ENCODE measurements around the gene COX7C.

The COX7C gene

GRCh38 chr5:86613455-86613854 is 4.3 kb upstream of the COX7C start:
- no peak overlapping the region for H3K4me3 ChIP-seq
- TF ChIP-seq EZH2 (IDR thresholded peaks at IDR 0.05) = no peak
- no peak for TF ChIP-seq POLR2AphosphoS5 (IDR thresholded peaks at IDR 0.05; ENCODE audit: borderline replicate concordance, low read depth, low read length)
- TF ChIP-seq FOXP2 (optimal IDR thresholded peaks at IDR 0.05; ENCODE audit: control extremely low read depth, extremely low read length, insufficient read depth) = no peak
- no peaks in the 10 kb centered on the region for H3K36me3 ChIP-seq (ENCODE audit: insufficient read depth, low read length)
- no peak overlapping the region for H3K27ac ChIP-seq
- no peaks in the 10 kb centered on the region for H3K9me3 ChIP-seq (ENCODE audit: low read depth, low read length)
- DNase-seq (ENCODE audit: low read depth, low spot score) = no peak
- H3K9ac ChIP-seq (ENCODE audit: insufficient read length) = no peak overlapping the region

GRCh38 chr5:86617309-86617755 is 409 bp upstream of the COX7C start:
- Histone ChIP-seq H3K4me3 (peak overlapping the region; percentile 95), H3K27ac (peak overlapping the region; percentile 72; the same call in 1 of the 2 replicates), H3K36me3 (ENCODE audit: insufficient read depth, low read length) (peaks cover 36% of the 10 kb centered on the region), H3K9ac (ENCODE audit: insufficient read length) (peak overlapping the region; percentile 58), H3K9me3 (ENCODE audit: low read depth, low read length) (no peaks in the 10 kb centered on the region)
- TF ChIP-seq POLR2AphosphoS5 (IDR thresholded peaks at IDR 0.05; ENCODE audit: borderline replicate concordance, low read depth, low read length) (no peak), FOXP2 (optimal IDR thresholded peaks at IDR 0.05; ENCODE audit: control extremely low read depth, extremely low read length, insufficient read depth) (no peak), EZH2 (IDR thresholded peaks at IDR 0.05) (no peak)
- DNase-seq (ENCODE audit: low read depth, low spot score) = no peak

GRCh38 chr5:86623785-86624483 is 6.2 kb downstream of the COX7C start:
- Histone ChIP-seq H3K9ac (ENCODE audit: insufficient read length) (no peak overlapping the region), H3K36me3 (ENCODE audit: insufficient read depth, low read length) (peaks cover 37% of the 10 kb centered on the region), H3K27ac (no peak overlapping the region), H3K9me3 (ENCODE audit: low read depth, low read length) (no peaks in the 10 kb centered on the region), H3K4me3 (no peak overlapping the region)
- no peak for TF ChIP-seq EZH2 (IDR thresholded peaks at IDR 0.05)
- no peak; the same call in 1 of the 2 replicates for TF ChIP-seq POLR2AphosphoS5 (IDR thresholded peaks at IDR 0.05; ENCODE audit: borderline replicate concordance, low read depth, low read length)
- TF ChIP-seq FOXP2 (optimal IDR thresholded peaks at IDR 0.05; ENCODE audit: control extremely low read depth, extremely low read length, insufficient read depth) = no peak
- DNase-seq (ENCODE audit: low read depth, low spot score) = no peak

GRCh38 chr5:86625148-86625547 is 7.4 kb downstream of the COX7C start:
- H3K9ac ChIP-seq (ENCODE audit: insufficient read length) = no peak overlapping the region
- H3K27ac ChIP-seq = no peak overlapping the region; the same call in 1 of the 2 replicates
- H3K36me3 ChIP-seq (ENCODE audit: insufficient read depth, low read length) = peaks cover 25% of the 10 kb centered on the region
- DNase-seq (ENCODE audit: low read depth, low spot score) = no peak
- TF ChIP-seq FOXP2 (optimal IDR thresholded peaks at IDR 0.05; ENCODE audit: control extremely low read depth, extremely low read length, insufficient read depth) = no peak
- TF ChIP-seq EZH2 (IDR thresholded peaks at IDR 0.05) = no peak
- TF ChIP-seq POLR2AphosphoS5 (IDR thresholded peaks at IDR 0.05; ENCODE audit: borderline replicate concordance, low read depth, low read length) = no peak
- no peak overlapping the region for H3K4me3 ChIP-seq
- H3K9me3 ChIP-seq (ENCODE audit: low read depth, low read length) = no peaks in the 10 kb centered on the region

- Histone ChIP-seq H3K9me3 (ENCODE audit: low read depth, low read length) (no peaks in the 10 kb centered on the region), H3K4me3 (no peak overlapping the region), H3K36me3 (ENCODE audit: insufficient read depth, low read length) (peaks cover 15% of the 10 kb centered on the region), H3K9ac (ENCODE audit: insufficient read length) (no peak overlapping the region), H3K27ac (no peak overlapping the region)
- TF ChIP-seq FOXP2 (optimal IDR thresholded peaks at IDR 0.05; ENCODE audit: control extremely low read depth, extremely low read length, insufficient read depth) = no peak
- TF ChIP-seq EZH2 (IDR thresholded peaks at IDR 0.05) = no peak
- TF ChIP-seq POLR2AphosphoS5 (IDR thresholded peaks at IDR 0.05; ENCODE audit: borderline replicate concordance, low read depth, low read length) = no peak
- DNase-seq (ENCODE audit: low read depth, low spot score) = no peak
Measured at GRCh38 chr5:86626149-86626548, 8.4 kb downstream of the COX7C start.

GRCh38 chr5:86631165-86631564 is 13.4 kb downstream of the COX7C start:
- TF ChIP-seq POLR2AphosphoS5 (IDR thresholded peaks at IDR 0.05; ENCODE audit: borderline replicate concordance, low read depth, low read length) = no peak
- TF ChIP-seq EZH2 (IDR thresholded peaks at IDR 0.05) = no peak
- TF ChIP-seq FOXP2 (optimal IDR thresholded peaks at IDR 0.05; ENCODE audit: control extremely low read depth, extremely low read length, insufficient read depth) = no peak
- no peak overlapping the region for H3K4me3 ChIP-seq

GRCh38 chr5:86640998-86641397 is 23.3 kb downstream of the COX7C start:
- Histone ChIP-seq H3K9me3 (ENCODE audit: low read depth, low read length) (no peaks in the 10 kb centered on the region), H3K27ac (no peak overlapping the region), H3K36me3 (ENCODE audit: insufficient read depth, low read length) (no peaks in the 10 kb centered on the region), H3K4me3 (no peak overlapping the region), H3K9ac (ENCODE audit: insufficient read length) (no peak overlapping the region)
- TF ChIP-seq EZH2 (IDR thresholded peaks at IDR 0.05) = no peak
- no peak for TF ChIP-seq POLR2AphosphoS5 (IDR thresholded peaks at IDR 0.05; ENCODE audit: borderline replicate concordance, low read depth, low read length)
- no peak for TF ChIP-seq FOXP2 (optimal IDR thresholded peaks at IDR 0.05; ENCODE audit: control extremely low read depth, extremely low read length, insufficient read depth)
- DNase-seq (ENCODE audit: low read depth, low spot score) = no peak

More at GRCh38 chr5:86631165-86631564, 13.4 kb downstream of the COX7C start:
- Histone ChIP-seq H3K27ac (no peak overlapping the region), H3K9ac (ENCODE audit: insufficient read length) (no peak overlapping the region), H3K36me3 (ENCODE audit: insufficient read depth, low read length) (no peaks in the 10 kb centered on the region), H3K9me3 (ENCODE audit: low read depth, low read length) (no peaks in the 10 kb centered on the region)
- no peak for DNase-seq (ENCODE audit: low read depth, low spot score)

GRCh38 chr5:86644843-86645242 is 27.1 kb downstream of the COX7C start:
- TF ChIP-seq EZH2 (IDR thresholded peaks at IDR 0.05) (no peak), POLR2AphosphoS5 (IDR thresholded peaks at IDR 0.05; ENCODE audit: borderline replicate concordance, low read depth, low read length) (no peak), FOXP2 (optimal IDR thresholded peaks at IDR 0.05; ENCODE audit: control extremely low read depth, extremely low read length, insufficient read depth) (no peak)
- H3K36me3 ChIP-seq (ENCODE audit: insufficient read depth, low read length) = no peaks in the 10 kb centered on the region

More at GRCh38 chr5:86644843-86645242, 27.1 kb downstream of the COX7C start:
- H3K9ac ChIP-seq (ENCODE audit: insufficient read length) = no peak overlapping the region
- no peak overlapping the region for H3K27ac ChIP-seq
- H3K4me3 ChIP-seq = no peak overlapping the region
- H3K9me3 ChIP-seq (ENCODE audit: low read depth, low read length) = no peaks in the 10 kb centered on the region
- no peak for DNase-seq (ENCODE audit: low read depth, low spot score)
